H9 (cell line): ENCODE results near the gene MYB. TPM values are rescaled to one million over a fixed set of nuclear protein-coding genes. Genes with fewer than 3 reads are reported as not detected.

ENCODE experiments used
- DNase-seq: peaks from one replicate; pipeline ENCODE4 v3.0.0-alpha.2; 2017
- H2AFZ ChIP-seq: one replicate; pipeline ENCODE4 v1.6.1; 2013; ENCODE audit warnings: mild to moderate bottlenecking, low read length, control low read depth, moderate library complexity
- H2AK5ac ChIP-seq: 2 replicates; pipeline ENCODE4 v1.6.1; 2013; ENCODE audit warnings: low read length, control low read depth, mixed read lengths; ENCODE audit not compliant: insufficient read length
- H2BK120ac ChIP-seq: one replicate; pipeline ENCODE4 v1.6.1; 2013; ENCODE audit warnings: low read depth, mild to moderate bottlenecking, low read length, control low read depth, inconsistent platforms; ENCODE audit not compliant: poor library complexity, severe bottlenecking
- H2BK12ac ChIP-seq: 2 replicates; pipeline ENCODE4 v1.6.1; 2013; ENCODE audit warnings: low read length, control low read depth, mixed read lengths, low read depth; ENCODE audit not compliant: insufficient read length
- H2BK15ac ChIP-seq: 2 replicates; pipeline ENCODE4 v1.6.1; 2013; ENCODE audit warnings: low read depth, low read length, control low read depth
- H2BK20ac ChIP-seq: one replicate; pipeline ENCODE4 v1.6.1; 2013; ENCODE audit warnings: low read depth, mild to moderate bottlenecking, low read length, control low read depth, inconsistent platforms; ENCODE audit not compliant: poor library complexity, severe bottlenecking
- H2BK5ac ChIP-seq: 2 replicates; pipeline ENCODE4 v1.6.1; 2013; ENCODE audit warnings: low read length, control low read depth, mixed read lengths; ENCODE audit not compliant: insufficient read length
- H3K14ac ChIP-seq: 2 replicates; pipeline ENCODE4 v1.6.1; 2013; ENCODE audit warnings: low read length, control low read depth; ENCODE audit not compliant: insufficient read depth
- H3K18ac ChIP-seq: 2 replicates; pipeline ENCODE4 v1.6.1; 2013; ENCODE audit warnings: low read depth, mild to moderate bottlenecking, mixed read lengths, low read length, control low read depth; ENCODE audit not compliant: insufficient read length
- H3K23ac ChIP-seq: 2 replicates; pipeline ENCODE4 v1.6.1; 2013; ENCODE audit warnings: low read length, control low read depth, mixed read lengths, low read depth; ENCODE audit not compliant: insufficient read length
- H3K23me2 ChIP-seq: 2 replicates; pipeline ENCODE4 v1.6.1; 2013; ENCODE audit warnings: low read depth, mild to moderate bottlenecking, mixed read lengths, low read length, control low read depth; ENCODE audit not compliant: insufficient read length, poor library complexity, severe bottlenecking
- H3K27ac ChIP-seq: 2 replicates; pipeline ENCODE4 v1.5.1; 2013; ENCODE audit warnings: low read length, control low read depth, mixed read lengths, low read depth; ENCODE audit not compliant: insufficient read length
- H3K27me3 ChIP-seq: 2 replicates; pipeline ENCODE4 v1.6.1; 2013; ENCODE audit warnings: low read length, control low read depth, inconsistent platforms; ENCODE audit not compliant: insufficient read depth
- H3K4ac ChIP-seq: 2 replicates; pipeline ENCODE4 v1.6.1; 2013; ENCODE audit warnings: low read depth, mild to moderate bottlenecking, control low read depth, inconsistent platforms, low read length, moderate library complexity
- H3K4me1 ChIP-seq: 2 replicates; pipeline ENCODE4 v1.6.1; 2013; ENCODE audit warnings: low read length, control low read depth, inconsistent platforms; ENCODE audit not compliant: insufficient read depth
- H3K4me2 ChIP-seq: 2 replicates; pipeline ENCODE4 v1.6.1; 2013; ENCODE audit warnings: low read length, control low read depth, mixed read lengths; ENCODE audit not compliant: insufficient read length, insufficient read depth
- H3K56ac ChIP-seq: 2 replicates; pipeline ENCODE4 v1.6.1; 2013; ENCODE audit warnings: low read depth, mild to moderate bottlenecking, mixed read lengths, low read length, control low read depth; ENCODE audit not compliant: insufficient read length
- H3K79me1 ChIP-seq: 2 replicates; pipeline ENCODE4 v1.6.1; 2013; ENCODE audit warnings: low read depth, mild to moderate bottlenecking, moderate library complexity, low read length, control low read depth, inconsistent platforms; ENCODE audit not compliant: insufficient read depth, poor library complexity, severe bottlenecking
- H3K79me2 ChIP-seq: 2 replicates; pipeline ENCODE4 v1.6.1; 2013; ENCODE audit warnings: low read length, control low read depth, inconsistent platforms; ENCODE audit not compliant: insufficient read depth
- H3K9ac ChIP-seq: 2 replicates; pipeline ENCODE4 v1.6.1; 2013; ENCODE audit warnings: low read length, control low read depth, mixed read lengths; ENCODE audit not compliant: insufficient read length; ENCODE audit errors: extremely low read depth
- H3K9me3 ChIP-seq: one replicate; pipeline ENCODE4 v1.6.1; 2013; ENCODE audit warnings: low read depth, low read length, inconsistent platforms; ENCODE audit not compliant: control insufficient read depth
- H3T11ph ChIP-seq: one replicate; pipeline ENCODE4 v1.6.1; 2013; ENCODE audit warnings: mild to moderate bottlenecking, low read length, control low read depth, inconsistent platforms
- H4K20me1 ChIP-seq: one replicate; pipeline ENCODE4 v1.6.1; 2013; ENCODE audit not compliant: control insufficient read depth, insufficient read length, insufficient read depth
- H4K5ac ChIP-seq: 2 replicates; pipeline ENCODE4 v1.6.1; 2013; ENCODE audit warnings: low read depth, mild to moderate bottlenecking, mixed read lengths, low read length, control low read depth; ENCODE audit not compliant: insufficient read length
- H4K8ac ChIP-seq: replicated peaks from 2 replicates; pipeline ENCODE4 v1.6.1; 2013; ENCODE audit warnings: low read length, control low read depth, mixed read lengths, low read depth; ENCODE audit not compliant: insufficient read length
- H4K91ac ChIP-seq: 2 replicates; pipeline ENCODE4 v1.6.1; 2013; ENCODE audit warnings: low read depth, mild to moderate bottlenecking, moderate library complexity, mixed read lengths, low read length, control low read depth; ENCODE audit not compliant: insufficient read length
- H3K27ac Mint-ChIP-seq, 3 experiments: 2 replicates in 2 of 3; 3 replicates in 1 of 3; pipeline ENCODE4 v1.8.0; 2020 to 2021; ENCODE audit warnings: mixed read lengths in 3 of 3, mild to moderate bottlenecking in 1 of 3, moderate library complexity in 1 of 3
- H3K27me3 Mint-ChIP-seq: 2 replicates; pipeline ENCODE4 v1.8.0; 2021; ENCODE audit warnings: low read depth, mild to moderate bottlenecking, moderate library complexity, mixed read lengths
- H3K36me3 Mint-ChIP-seq, 3 experiments: 2 replicates in 2 of 3; 3 replicates in 1 of 3; pipeline ENCODE4 v1.8.0; 2020 to 2021; ENCODE audit warnings: low read depth in 3 of 3, mixed read lengths in 3 of 3; ENCODE audit not compliant: insufficient read depth in 1 of 3
- H3K4me1 Mint-ChIP-seq, 2 experiments: 2 replicates each; pipeline ENCODE4 v1.8.0; 2020; ENCODE audit warnings: mixed read lengths in 2 of 2
- H3K4me3 Mint-ChIP-seq, 2 experiments: 2 replicates in 1 of 2; 3 replicates in 1 of 2; pipeline ENCODE4 v1.8.0; 2020 to 2021; ENCODE audit warnings: mild to moderate bottlenecking in 2 of 2, mixed read lengths in 2 of 2, moderate library complexity in 1 of 2
- H3K9me3 Mint-ChIP-seq, 2 experiments: 2 replicates in 1 of 2; 3 replicates in 1 of 2; pipeline ENCODE4 v1.8.0; 2020; ENCODE audit warnings: mild to moderate bottlenecking in 2 of 2, mixed read lengths in 2 of 2, moderate library complexity in 1 of 2
- CTCF ChIP-seq: fragments of 200-600 bp; sonication (generic); conservative IDR thresholded peaks from 3 replicates; pipeline ENCODE4 v1.8.0; 2021; ENCODE audit warnings: antibody characterized with exemption, mild to moderate bottlenecking
- WGBS: extraction: QIAGEN DNeasy Blood & Tissue Kit; methylation state at CpG from one replicate; pipeline ENCODE4 v1.1.7; 2013; ENCODE audit warnings: missing lambda C conversion rate, low lambda C conversion rate, mixed read lengths; ENCODE audit not compliant: insufficient read length; ENCODE audit errors: extremely low coverage; 5-methylcytosine and 5-hydroxymethylcytosine counted together
- total RNA-seq: library from RNA; stranded (reverse); gene quantifications from 2 replicates; pipeline ENCODE4 v1.2.1, GENCODE V29; 2021

MYB gene
- total RNA-seq, 1 experiment from 2014 or later: 5.8 TPM

- DNase-seq: no peak
- Mint-ChIP-seq H3K9me3 (peaks cover 9 to 10% of the 10 kb centered on the region in 2 experiments; a peak in 4 of 5 replicates), H3K27ac (no peak overlapping the region), H3K4me1 (peaks cover 4% of the 10 kb centered on the region in 2 experiments; a peak in 3 of 4 replicates), H3K36me3 (peaks cover 13 to 68% (median 49%) of the 10 kb centered on the region in 3 experiments), H3K27me3 (no peaks in the 10 kb centered on the region), H3K4me3 (no peak overlapping the region)
- no peak overlapping the region for H3K4ac ChIP-seq
- no peak overlapping the region for H3K23ac ChIP-seq
- H3K18ac ChIP-seq: no peak overlapping the region
- H2BK120ac ChIP-seq: no peak overlapping the region
- H4K91ac ChIP-seq: no peak overlapping the region
- no peak overlapping the region for H2BK20ac ChIP-seq
- H3K23me2 ChIP-seq: no peaks in the 10 kb centered on the region
- no peaks in the 10 kb centered on the region for H3K79me1 ChIP-seq
- no peak overlapping the region for H2AK5ac ChIP-seq
- no peak for TF ChIP-seq CTCF
- no peak overlapping the region for H3K4me2 ChIP-seq
- no peaks in the 10 kb centered on the region for H3K27me3 ChIP-seq
- no peaks in the 10 kb centered on the region for H4K20me1 ChIP-seq
- no peak overlapping the region for H3K9ac ChIP-seq
- no peak overlapping the region for H2BK5ac ChIP-seq
- no peak overlapping the region for H3K14ac ChIP-seq
- no peak overlapping the region for H2BK12ac ChIP-seq
- H3T11ph ChIP-seq: no peak overlapping the region
- no CpG with 5 or more reads among the region's 4 CpGs for WGBS
- H3K4me1 ChIP-seq: peaks cover 2% of the 10 kb centered on the region; the same call in 1 of the 2 replicates
- no peak overlapping the region for H2BK15ac ChIP-seq
- H4K8ac ChIP-seq: no peak overlapping the region
- no peaks in the 10 kb centered on the region for H3K9me3 ChIP-seq
- no peak overlapping the region for H4K5ac ChIP-seq
- no peak overlapping the region for H3K56ac ChIP-seq
- no peaks in the 10 kb centered on the region for H3K79me2 ChIP-seq
- H3K27ac ChIP-seq: no peak overlapping the region
- H2AFZ ChIP-seq: no peak overlapping the region
These were observed 23.8 kb downstream of the MYB start for GRCh38 chr6:135204951-135205350.
